HEK293 (cell line): ENCODE measurements around the gene CTDSP1.

Experiments
- CTCF ChIA-PET: fragments of 350-600 bp; formaldehyde crosslinking; extraction: SDS; loops from one replicate; lab custom pipeline; 2021; ENCODE audit warnings: antibody characterized with exemption; lab: Yijun Ruan, JAX
- POLR2A ChIA-PET: fragments of 300-600 bp; formaldehyde crosslinking; extraction: SDS; loops from one replicate; lab custom pipeline; 2020; ENCODE audit warnings: antibody characterized with exemption, inconsistent platforms; lab: Yijun Ruan, JAX
- H3K27ac ChIP-seq: fragments of 200-500 bp; sonication (Bioruptor generic); 2 replicates; pipeline ENCODE4 v1.5.1; 2014; ENCODE audit warnings: low read depth, low read length, control low read depth, inconsistent platforms; ENCODE audit errors: extremely low read depth
- H3K36me3 ChIP-seq, 2 experiments: fragments of 200-500 bp in 1 of 2; sonication (Bioruptor generic) in 1 of 2; 1 replicate in 1 of 2; 2 replicates in 1 of 2; pipeline ENCODE4 v1.5.1; 2014 to 2017; ENCODE audit warnings: inconsistent platforms in 2 of 2, low read length in 2 of 2; ENCODE audit not compliant: control insufficient read depth in 2 of 2, insufficient read depth in 1 of 2
- H3K4me1 ChIP-seq: fragments of 200-500 bp; sonication (Bioruptor generic); 2 replicates; pipeline ENCODE4 v1.5.1; 2014; ENCODE audit warnings: mild to moderate bottlenecking, low read length, inconsistent platforms; ENCODE audit not compliant: control insufficient read depth, insufficient read depth
- H3K4me3 ChIP-seq: 2 replicates; pipeline ENCODE4 v1.5.1; 2011; ENCODE audit warnings: low read depth, mild to moderate bottlenecking, control low read depth, low read length, moderate library complexity
- H3K9me3 ChIP-seq: fragments of 200-500 bp; sonication (Bioruptor generic); 2 replicates; pipeline ENCODE4 v1.5.1; 2014; ENCODE audit warnings: low read depth, low read length, inconsistent platforms; ENCODE audit not compliant: control insufficient read depth, insufficient read depth
- GFI1B ChIP-seq: fragments of 450-650 bp; formaldehyde crosslinking; IDR thresholded peaks from 2 replicates; pipeline ENCODE4 v1.5.1; 2016; ENCODE audit warnings: missing biosample characterization, missing genetic modification characterization
- GLIS2 ChIP-seq: fragments of 450-650 bp; formaldehyde crosslinking; IDR thresholded peaks from 2 replicates; pipeline ENCODE4 v1.5.1; 2016; ENCODE audit warnings: missing biosample characterization, missing genetic modification characterization
- INSM2 ChIP-seq: fragments of 450-650 bp; formaldehyde crosslinking; IDR thresholded peaks from 2 replicates; pipeline ENCODE4 v1.5.1; 2016; ENCODE audit warnings: missing biosample characterization, missing genetic modification characterization
- KLF9 ChIP-seq: fragments of 450-650 bp; formaldehyde crosslinking; IDR thresholded peaks from 2 replicates; pipeline ENCODE4 v1.5.1; 2016; ENCODE audit warnings: missing biosample characterization, missing genetic modification characterization, low read depth
- PRDM1 ChIP-seq: fragments of 450-650 bp; formaldehyde crosslinking; IDR thresholded peaks from 2 replicates; pipeline ENCODE4; 2016; ENCODE audit warnings: missing biosample characterization, missing genetic modification characterization
- PRDM6 ChIP-seq: fragments of 450-650 bp; formaldehyde crosslinking; IDR thresholded peaks from 2 replicates; pipeline ENCODE4 v1.5.1; 2017; ENCODE audit warnings: missing biosample characterization, missing genetic modification characterization
- SP2 ChIP-seq: fragments of 450-650 bp; formaldehyde crosslinking; IDR thresholded peaks from 2 replicates; pipeline ENCODE4 v1.5.1; 2016; ENCODE audit warnings: missing biosample characterization, missing genetic modification characterization
- ZBTB44 ChIP-seq: fragments of 450-650 bp; IDR thresholded peaks from 2 replicates; pipeline ENCODE4 v1.5.1; 2018; ENCODE audit warnings: missing biosample characterization, mild to moderate bottlenecking, missing genetic modification characterization
- ZBTB7A ChIP-seq: fragments of 450-650 bp; formaldehyde crosslinking; IDR thresholded peaks from 2 replicates; pipeline ENCODE4 v1.5.1; 2016; ENCODE audit warnings: low read depth, missing biosample characterization, missing genetic modification characterization
- ZBTB8A ChIP-seq: fragments of 450-650 bp; formaldehyde crosslinking; IDR thresholded peaks from 2 replicates; pipeline ENCODE4 v1.5.1; 2016; ENCODE audit warnings: missing biosample characterization, missing genetic modification characterization
- ZFP41 ChIP-seq: fragments of 450-650 bp; formaldehyde crosslinking; IDR thresholded peaks from 2 replicates; pipeline ENCODE4 v1.5.1; 2016; ENCODE audit warnings: missing biosample characterization, missing genetic modification characterization, borderline replicate concordance
- ZNF140 ChIP-seq: fragments of 450-650 bp; formaldehyde crosslinking; IDR thresholded peaks from 2 replicates; pipeline ENCODE4 v1.5.1; 2016; ENCODE audit warnings: missing biosample characterization, missing genetic modification characterization
- ZNF19 ChIP-seq: fragments of 450-650 bp; formaldehyde crosslinking; IDR thresholded peaks from 2 replicates; pipeline ENCODE4; 2016; ENCODE audit warnings: missing biosample characterization, missing genetic modification characterization, low read depth
- ZNF239 ChIP-seq: fragments of 450-650 bp; formaldehyde crosslinking; IDR thresholded peaks from 2 replicates; pipeline ENCODE4 v1.5.1; 2016; ENCODE audit warnings: missing biosample characterization, missing genetic modification characterization
- ZNF473 ChIP-seq: fragments of 450-650 bp; formaldehyde crosslinking; IDR thresholded peaks from 2 replicates; pipeline ENCODE4 v1.5.1; 2017; ENCODE audit warnings: missing biosample characterization, missing genetic modification characterization
- ZNF501 ChIP-seq: fragments of 450-650 bp; formaldehyde crosslinking; IDR thresholded peaks from 2 replicates; pipeline ENCODE4 v1.5.1; 2016; ENCODE audit warnings: missing biosample characterization, missing genetic modification characterization
- ZNF548 ChIP-seq: fragments of 450-650 bp; formaldehyde crosslinking; IDR thresholded peaks from 2 replicates; pipeline ENCODE4 v1.5.1; 2016; ENCODE audit warnings: missing biosample characterization, missing genetic modification characterization
- ZNF560 ChIP-seq: fragments of 450-650 bp; formaldehyde crosslinking; IDR thresholded peaks from 2 replicates; pipeline ENCODE4 v1.5.1; 2017; ENCODE audit warnings: missing biosample characterization, missing genetic modification characterization, borderline replicate concordance
- ZNF600 ChIP-seq: fragments of 450-650 bp; formaldehyde crosslinking; IDR thresholded peaks from 2 replicates; pipeline ENCODE4 v1.5.1; 2016; ENCODE audit warnings: missing biosample characterization, missing genetic modification characterization
- ZNF654 ChIP-seq: fragments of 450-650 bp; formaldehyde crosslinking; IDR thresholded peaks from 2 replicates; pipeline ENCODE4 v1.5.1; 2016; ENCODE audit warnings: low read depth, missing biosample characterization, missing genetic modification characterization
- ZNF658 ChIP-seq: fragments of 450-650 bp; formaldehyde crosslinking; IDR thresholded peaks from 2 replicates; pipeline ENCODE4; 2016; ENCODE audit warnings: missing biosample characterization, missing genetic modification characterization
- ZNF768 ChIP-seq: fragments of 450-650 bp; formaldehyde crosslinking; IDR thresholded peaks from 2 replicates; pipeline ENCODE4 v1.5.1; 2018; ENCODE audit warnings: missing biosample characterization, mild to moderate bottlenecking, missing genetic modification characterization
- ZNF776 ChIP-seq: fragments of 450-650 bp; formaldehyde crosslinking; IDR thresholded peaks from 2 replicates; pipeline ENCODE4 v1.5.0; 2017; ENCODE audit warnings: missing biosample characterization, missing genetic modification characterization, borderline replicate concordance

The CTDSP1 gene

GRCh38 chr2:218431878-218432277 lies 32.2 kb downstream of the CTDSP1 start:
- CTCF ChIA-PET: interaction anchor here (0.6 to 1.5 kb wide), 2 partner anchors 40 to 159 kb away, joined by 3 read pairs; no protein-coding TSS in a partner anchor
- no peak overlapping the region for H3K27ac ChIP-seq
- no peak overlapping the region for H3K4me3 ChIP-seq
- POLR2A ChIA-PET: no interaction called here
- H3K4me1 ChIP-seq: no peaks in the 10 kb centered on the region
- no peaks in the 10 kb centered on the region for H3K9me3 ChIP-seq
- no peaks in the 10 kb centered on the region for H3K36me3 ChIP-seq
- TF ChIP-seq ZBTB44 (tag by site-specific recombination): no peak
- TF ChIP-seq ZBTB7A (tag by site-specific recombination): no peak
- no peak for TF ChIP-seq GLIS2 (tag by site-specific recombination)
- no peak for TF ChIP-seq ZNF658 (tag by site-specific recombination)
- no peak for TF ChIP-seq ZNF654 (tag by site-specific recombination)
- no peak for TF ChIP-seq KLF9
- no peak for TF ChIP-seq PRDM1 (tag by site-specific recombination)
- TF ChIP-seq ZNF768 (tag by site-specific recombination): no peak
- TF ChIP-seq ZNF473 (tag by site-specific recombination): no peak
- no peak for TF ChIP-seq ZNF501
- no peak for TF ChIP-seq PRDM6 (tag by site-specific recombination)
- TF ChIP-seq SP2 (tag by site-specific recombination): no peak
- no peak for TF ChIP-seq ZNF560 (tag by site-specific recombination)
- no peak for TF ChIP-seq ZNF600
- TF ChIP-seq ZBTB8A: no peak
- no peak for TF ChIP-seq GFI1B (tag by site-specific recombination)
- no peak for TF ChIP-seq ZFP41 (tag by site-specific recombination)

GRCh38 chr2:218432676-218433365 lies 33.2 kb downstream of the CTDSP1 start:
- CTCF ChIA-PET: interaction anchor here (0.6 kb wide), 1 partner anchor 39 kb away, joined by 3 read pairs; no protein-coding TSS in a partner anchor
- no peaks in the 10 kb centered on the region for H3K9me3 ChIP-seq
- H3K36me3 ChIP-seq: no peaks in the 10 kb centered on the region
- TF ChIP-seq INSM2: no peak
- TF ChIP-seq ZNF776: no peak
- TF ChIP-seq ZNF239 (tag by site-specific recombination): no peak
- TF ChIP-seq ZNF140 (tag by site-specific recombination): no peak
- no peak for TF ChIP-seq ZNF548 (tag by site-specific recombination)
- no peak for TF ChIP-seq ZNF19 (tag by site-specific recombination)
- H3K27ac ChIP-seq: no peak overlapping the region
- POLR2A ChIA-PET: no interaction called here
- H3K4me1 ChIP-seq: no peaks in the 10 kb centered on the region
- no peak overlapping the region for H3K4me3 ChIP-seq
